HEK293T (cell line): ENCODE data around the gene PTGFR.

ENCODE experiments used
- ARNT ChIP-seq: fragments of 450-650 bp; IDR thresholded peaks from 2 replicates; pipeline ENCODE4 v1.6.1; 2017; ENCODE audit warnings: mild to moderate bottlenecking
- BHLHE40 ChIP-seq: fragments of 450-650 bp; IDR thresholded peaks from 2 replicates; pipeline ENCODE4 v1.6.1; 2016; ENCODE audit warnings: mild to moderate bottlenecking, moderate library complexity, borderline replicate concordance
- FOXA1 ChIP-seq: fragments of 450-650 bp; IDR thresholded peaks from 2 replicates; pipeline ENCODE4 v1.6.1; 2016; ENCODE audit warnings: mild to moderate bottlenecking
- FOXM1 ChIP-seq: fragments of 450-650 bp; IDR thresholded peaks from 2 replicates; pipeline ENCODE4 v1.6.1; 2017; ENCODE audit warnings: mild to moderate bottlenecking, borderline replicate concordance
- HDGF ChIP-seq: fragments of 450-650 bp; IDR thresholded peaks from 2 replicates; pipeline ENCODE4 v1.6.1; 2017; ENCODE audit warnings: antibody characterized with exemption, borderline replicate concordance
- L3MBTL2 ChIP-seq: fragments of 450-650 bp; conservative IDR thresholded peaks from 2 replicates; pipeline ENCODE4 v1.6.1; 2016; ENCODE audit warnings: mild to moderate bottlenecking
- SP1 ChIP-seq: fragments of 450-650 bp; IDR thresholded peaks from 2 replicates; pipeline ENCODE4 v1.6.1; 2017
- SUZ12 ChIP-seq: fragments of 450-650 bp; IDR thresholded peaks from 2 replicates; pipeline ENCODE4 v1.6.1; 2016; ENCODE audit warnings: mild to moderate bottlenecking

GRCh38 chr1:78561856-78562255 is 71.1 kb downstream of the PTGFR start:
- no peak for TF ChIP-seq FOXM1
- no peak for TF ChIP-seq FOXA1
- TF ChIP-seq L3MBTL2: no peak
- TF ChIP-seq SP1: no peak
- no peak for TF ChIP-seq ARNT
- TF ChIP-seq HDGF: no peak
- TF ChIP-seq BHLHE40: no peak
- TF ChIP-seq SUZ12: no peak
